ENCODE results near the gene PNMA8C.

DNA sequence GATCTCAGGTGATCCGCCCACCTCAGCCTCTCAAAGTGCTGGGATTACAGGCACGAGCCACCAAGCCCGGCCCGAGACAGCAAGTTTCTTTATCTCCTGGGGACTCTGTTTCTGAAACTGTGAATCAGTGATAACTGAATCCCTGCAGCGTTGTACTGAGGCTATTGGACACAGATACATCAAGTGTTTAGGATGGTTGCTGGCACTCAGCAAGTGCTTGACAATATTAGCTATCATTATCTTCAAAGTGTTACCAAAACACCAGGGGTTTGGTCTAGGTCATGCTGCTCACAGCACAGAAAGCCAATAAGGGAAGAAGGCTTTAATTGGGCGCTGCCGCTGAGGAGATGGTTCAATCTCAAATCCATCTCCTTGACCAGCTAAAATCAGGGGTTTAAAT lies 20.5 kb upstream of the PNMA8C start:
- TF ChIP-seq, protein P1, sequence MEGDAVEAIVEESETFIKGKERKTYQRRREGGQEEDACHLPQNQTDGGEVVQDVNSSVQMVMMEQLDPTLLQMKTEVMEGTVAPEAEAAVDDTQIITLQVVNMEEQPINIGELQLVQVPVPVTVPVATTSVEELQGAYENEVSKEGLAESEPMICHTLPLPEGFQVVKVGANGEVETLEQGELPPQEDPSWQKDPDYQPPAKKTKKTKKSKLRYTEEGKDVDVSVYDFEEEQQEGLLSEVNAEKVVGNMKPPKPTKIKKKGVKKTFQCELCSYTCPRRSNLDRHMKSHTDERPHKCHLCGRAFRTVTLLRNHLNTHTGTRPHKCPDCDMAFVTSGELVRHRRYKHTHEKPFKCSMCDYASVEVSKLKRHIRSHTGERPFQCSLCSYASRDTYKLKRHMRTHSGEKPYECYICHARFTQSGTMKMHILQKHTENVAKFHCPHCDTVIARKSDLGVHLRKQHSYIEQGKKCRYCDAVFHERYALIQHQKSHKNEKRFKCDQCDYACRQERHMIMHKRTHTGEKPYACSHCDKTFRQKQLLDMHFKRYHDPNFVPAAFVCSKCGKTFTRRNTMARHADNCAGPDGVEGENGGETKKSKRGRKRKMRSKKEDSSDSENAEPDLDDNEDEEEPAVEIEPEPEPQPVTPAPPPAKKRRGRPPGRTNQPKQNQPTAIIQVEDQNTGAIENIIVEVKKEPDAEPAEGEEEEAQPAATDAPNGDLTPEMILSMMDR (IDR thresholded peaks at IDR 0.05): no peak
- TF ChIP-seq POLR2A (IDR thresholded peaks at IDR 0.05): no peak

Measured in heart left ventricle (tissue), 13 donors.